SK-N-SH (cell line): ENCODE measurements around the gene SLC25A21.

ENCODE experiments used
- IRF3 ChIP-seq: fragments of 150-350 bp; IDR thresholded peaks from 2 replicates; pipeline ENCODE4 v1.6.1; 2016; ENCODE audit warnings: mild to moderate bottlenecking, low read depth, low read length
- SIN3A ChIP-seq: IDR thresholded peaks from 2 replicates; pipeline ENCODE4 v1.6.1; 2012; ENCODE audit warnings: low read depth, mild to moderate bottlenecking, low read length, moderate library complexity, borderline replicate concordance

- TF ChIP-seq IRF3 = no peak
- no peak for TF ChIP-seq SIN3A
Measured at GRCh38 chr14:36738269-36738668, 434.1 kb downstream of the SLC25A21 start.
